GM23248 (cell line): ENCODE results near the gene FBXW7. TPM values are rescaled to one million over a fixed set of nuclear protein-coding genes. Genes with fewer than 3 reads are reported as not detected.

ENCODE experiments used
- DNase-seq: peaks from one replicate; pipeline ENCODE4 v3.0.0-alpha.2; 2015
- H2AFZ ChIP-seq: fragments of 200-600 bp; sonication (generic); 2 replicates; pipeline ENCODE4 v1.6.1; 2016; ENCODE audit warnings: antibody characterized with exemption
- H3F3A ChIP-seq: fragments of 200-600 bp; sonication (generic); 2 replicates; pipeline ENCODE4 v1.6.1; 2016; ENCODE audit warnings: mild to moderate bottlenecking, antibody characterized with exemption, mixed run types; ENCODE audit not compliant: insufficient read depth
- H3K27ac ChIP-seq: fragments of 200-600 bp; sonication (generic); 2 replicates; pipeline ENCODE4 v1.5.1; 2016; ENCODE audit warnings: mild to moderate bottlenecking
- H3K27me3 ChIP-seq: fragments of 200-600 bp; sonication (generic); replicated peaks from 2 replicates; pipeline ENCODE4 v1.6.1; 2016; ENCODE audit warnings: mild to moderate bottlenecking; ENCODE audit not compliant: insufficient read depth
- H3K36me3 ChIP-seq: fragments of 200-600 bp; sonication (generic); 2 replicates; pipeline ENCODE4 v1.6.1; 2016; ENCODE audit warnings: low read depth, mild to moderate bottlenecking
- H3K4me1 ChIP-seq: fragments of 200-600 bp; sonication (generic); 2 replicates; pipeline ENCODE4 v1.6.1; 2016; ENCODE audit warnings: mild to moderate bottlenecking; ENCODE audit not compliant: insufficient read depth
- H3K4me2 ChIP-seq: fragments of 200-600 bp; sonication (generic); one replicate; pipeline ENCODE4 v1.6.1; 2016; ENCODE audit warnings: mild to moderate bottlenecking; ENCODE audit not compliant: unreplicated experiment
- H3K4me3 ChIP-seq: fragments of 200-600 bp; sonication (generic); 2 replicates; pipeline ENCODE4 v1.5.1; 2016; ENCODE audit warnings: mild to moderate bottlenecking
- H3K79me2 ChIP-seq: fragments of 200-600 bp; sonication (generic); 2 replicates; pipeline ENCODE4 v1.6.1; 2016; ENCODE audit warnings: mild to moderate bottlenecking; ENCODE audit not compliant: insufficient read depth
- H3K9ac ChIP-seq: fragments of 200-600 bp; sonication (generic); 2 replicates; pipeline ENCODE4 v1.6.1; 2016; ENCODE audit warnings: mild to moderate bottlenecking
- H3K9me2 ChIP-seq: fragments of 200-600 bp; sonication (generic); 2 replicates; pipeline ENCODE4 v1.6.1; 2016; ENCODE audit warnings: mixed run types, mild to moderate bottlenecking, moderate library complexity; ENCODE audit not compliant: insufficient read depth
- H3K9me3 ChIP-seq: fragments of 200-600 bp; sonication (generic); one replicate; pipeline ENCODE4 v1.6.1; 2017; ENCODE audit warnings: low read depth
- H4K20me1 ChIP-seq: fragments of 200-600 bp; sonication (generic); 2 replicates; pipeline ENCODE4 v1.6.0; 2016; ENCODE audit not compliant: insufficient read depth
- EZH2 ChIP-seq: fragments of 200-600 bp; sonication (generic); IDR thresholded peaks from 2 replicates; pipeline ENCODE4 v1.6.1; 2018; ENCODE audit warnings: antibody characterized with exemption, mild to moderate bottlenecking; ENCODE audit not compliant: insufficient read depth, poor library complexity, severe bottlenecking
- EZH2phosphoT487 ChIP-seq: fragments of 200-600 bp; sonication (generic); IDR thresholded peaks from 2 replicates; pipeline ENCODE4 v1.6.1; 2018; ENCODE audit warnings: antibody characterized with exemption, moderate library complexity, mild to moderate bottlenecking, low read depth; ENCODE audit not compliant: insufficient read depth
- WGBS, 2 experiments: methylation state at CpG; one replicate each; pipeline ENCODE4 v1.1.6; 2015 to 2017; ENCODE audit warnings: low lambda C conversion rate in 2 of 2, low coverage in 1 of 2; ENCODE audit errors: missing lambda C conversion rate in 2 of 2; 5-methylcytosine and 5-hydroxymethylcytosine counted together
- in situ Hi-C: fragments of 300-500 bp; cut with MboI; formaldehyde crosslinking; loops from 2 replicates; pipeline ENCODE4 v1.15.0; 2020
- polyA plus RNA-seq: library from polyadenylated mRNA; unstranded; fragments of >200 nt; fragmentation: Nextera tagmentation; extraction: Ambion mirVana; gene quantifications from 2 replicates; pipeline ENCODE4 v1.2.1, GENCODE V29; 2016
- total RNA-seq: library from RNA; depleted of rRNA; stranded (reverse); fragments of >200 nt; shearing (Covaris generic); gene quantifications from 2 replicates; pipeline ENCODE4 v1.2.3, GENCODE V29; 2014

Gene FBXW7
- total and polyA plus RNA-seq, 2 experiments from 2014 or later, result 8.8 to 29.0 TPM

DNA sequence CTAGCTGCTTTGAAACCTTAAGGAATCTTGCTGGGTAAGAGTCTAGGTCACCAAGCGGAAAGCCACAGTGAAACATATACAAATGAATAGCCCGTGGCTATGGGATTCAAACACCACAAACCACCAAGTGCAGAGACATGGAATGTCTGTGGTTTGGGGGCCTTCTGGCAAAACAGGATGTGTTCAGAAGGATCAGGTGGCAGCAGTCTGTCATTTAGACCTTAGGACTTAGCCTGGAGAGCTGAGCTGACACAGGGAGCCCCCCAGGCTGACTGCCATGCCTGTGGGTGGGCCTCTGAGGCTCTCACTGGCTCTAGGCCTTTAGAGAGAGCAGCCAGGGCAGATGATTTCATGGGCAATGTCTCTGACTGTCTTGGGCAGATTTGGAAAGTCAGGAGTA, 225.6 kb downstream of the FBXW7 start:
- Histone ChIP-seq H3K27me3 (no peaks in the 10 kb centered on the region), H3K9me3 (no peaks in the 10 kb centered on the region), H2AFZ (no peak overlapping the region), H3F3A (no peaks in the 10 kb centered on the region), H3K36me3 (no peaks in the 10 kb centered on the region), H3K9me2 (no peaks in the 10 kb centered on the region), H3K9ac (no peak overlapping the region), H3K4me2 (no peak overlapping the region), H3K27ac (no peak overlapping the region), H3K79me2 (no peaks in the 10 kb centered on the region), H4K20me1 (no peaks in the 10 kb centered on the region), H3K4me3 (no peak overlapping the region), H3K4me1 (0 out of 2 replicates have a peak, but pooled peaks cover 3% of the 10 kb centered on the region)
- TF ChIP-seq EZH2 (no peak), EZH2phosphoT487 (no peak)
- 84 to 86% methylated on average over 2 of the region's 2 CpGs for WGBS, 2 experiments
- peak; percentile 37 for DNase-seq
- in situ Hi-C loops, result no loop called here

DNA sequence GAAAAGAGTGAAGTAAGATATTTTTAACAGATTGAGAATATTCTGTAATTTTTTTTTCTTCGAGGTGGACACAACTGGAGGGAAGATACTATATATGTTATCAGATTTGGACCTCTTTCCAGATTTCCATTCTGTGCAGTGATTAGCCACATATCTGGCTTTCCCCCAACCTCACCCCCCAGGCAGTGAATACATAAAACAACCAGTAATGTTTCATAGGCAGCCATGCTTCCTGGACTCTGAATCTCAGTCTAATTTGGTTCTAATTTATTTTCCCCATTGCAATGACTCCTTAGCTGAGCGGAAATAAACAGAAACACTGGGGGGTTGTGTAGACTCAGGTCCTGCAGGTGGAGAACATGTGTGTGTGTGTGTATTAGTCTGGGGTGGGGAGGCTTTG, 226.5 kb downstream of the FBXW7 start:
- DNase-seq, result no peak
- no peaks in the 10 kb centered on the region for H3K36me3 ChIP-seq
- H3K9me2 ChIP-seq, result no peaks in the 10 kb centered on the region
- TF ChIP-seq EZH2 (no peak), EZH2phosphoT487 (no peak)
- in situ Hi-C loops, result no loop called here
- no peak overlapping the region for H3K9ac ChIP-seq
- H3K27me3 ChIP-seq, result no peaks in the 10 kb centered on the region
- 86 to 89% methylated on average over 2 of the region's 2 CpGs for WGBS, 2 experiments
- no peaks in the 10 kb centered on the region for H3K9me3 ChIP-seq
- H3K4me3 ChIP-seq, result no peak overlapping the region
- no peak overlapping the region for H3K27ac ChIP-seq
- no peaks in the 10 kb centered on the region for H3K79me2 ChIP-seq
- 0 out of 2 replicates have a peak, but pooled peaks cover 3% of the 10 kb centered on the region for H3K4me1 ChIP-seq
- no peaks in the 10 kb centered on the region for H4K20me1 ChIP-seq
- H3F3A ChIP-seq, result no peaks in the 10 kb centered on the region
- no peak overlapping the region for H3K4me2 ChIP-seq
- no peak overlapping the region for H2AFZ ChIP-seq

GRCh38 chr4:152308951-152309350, 226.9 kb downstream of the FBXW7 start:
- in situ Hi-C loops, result no loop called here
- WGBS, 2 experiments, result 64 to 65% methylated on average over 4 of the region's 4 CpGs
- DNase-seq, result no peak
- H4K20me1 ChIP-seq, result no peaks in the 10 kb centered on the region
- H3F3A ChIP-seq, result no peaks in the 10 kb centered on the region
- H3K4me3 ChIP-seq, result no peak overlapping the region
- H3K9ac ChIP-seq, result no peak overlapping the region
- H3K79me2 ChIP-seq, result no peaks in the 10 kb centered on the region
- no peak overlapping the region for H2AFZ ChIP-seq
- TF ChIP-seq EZH2phosphoT487 (no peak), EZH2 (no peak)
- H3K4me1 ChIP-seq, result 0 out of 2 replicates have a peak, but pooled peaks cover 3% of the 10 kb centered on the region
- no peak overlapping the region for H3K4me2 ChIP-seq
- no peaks in the 10 kb centered on the region for H3K9me2 ChIP-seq
- H3K27me3 ChIP-seq, result no peaks in the 10 kb centered on the region
- no peak overlapping the region for H3K27ac ChIP-seq
- no peaks in the 10 kb centered on the region for H3K36me3 ChIP-seq
- H3K9me3 ChIP-seq, result no peaks in the 10 kb centered on the region

DNA sequence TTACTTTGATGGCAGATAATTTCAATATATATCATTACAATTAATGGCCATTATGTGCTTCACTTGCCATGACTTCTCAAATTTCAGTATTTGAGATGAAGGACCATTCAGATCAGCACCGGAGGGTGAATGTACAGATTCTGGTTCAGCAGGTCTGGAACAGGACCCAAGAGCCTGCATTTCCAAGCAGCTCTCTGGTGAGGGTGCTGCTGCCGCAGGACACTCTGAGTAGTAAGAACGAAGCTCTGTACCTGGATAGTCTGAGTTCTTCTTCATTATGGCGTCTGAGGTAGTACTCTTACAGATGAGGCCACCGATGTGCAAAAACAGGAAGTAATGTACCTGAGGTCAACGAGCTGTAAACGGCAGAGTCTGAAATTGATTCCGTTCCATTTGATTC, 228.2 kb downstream of the FBXW7 start:
- Histone ChIP-seq H4K20me1 (no peaks in the 10 kb centered on the region), H3K4me3 (no peak overlapping the region), H3K4me2 (no peak overlapping the region), H3K27me3 (no peaks in the 10 kb centered on the region), H3F3A (no peaks in the 10 kb centered on the region), H3K4me1 (0 out of 2 replicates have a peak, but pooled peaks cover 3% of the 10 kb centered on the region), H3K36me3 (no peaks in the 10 kb centered on the region), H3K79me2 (no peaks in the 10 kb centered on the region), H3K9ac (no peak overlapping the region), H3K9me3 (no peaks in the 10 kb centered on the region), H2AFZ (no peak overlapping the region), H3K9me2 (no peaks in the 10 kb centered on the region), H3K27ac (no peak overlapping the region)
- in situ Hi-C loops, result no loop called here
- no peak for DNase-seq
- WGBS, 2 experiments, result 79 to 86% methylated on average over 8 of the region's 8 CpGs
- TF ChIP-seq EZH2 (no peak), EZH2phosphoT487 (no peak)

- H2AFZ ChIP-seq, result no peak overlapping the region
- no peak overlapping the region for H3K9ac ChIP-seq
- no peaks in the 10 kb centered on the region for H3F3A ChIP-seq
- TF ChIP-seq EZH2phosphoT487 (no peak), EZH2 (no peak)
- H3K27ac ChIP-seq, result no peak overlapping the region
- in situ Hi-C loops, result no loop called here
- no peaks in the 10 kb centered on the region for H4K20me1 ChIP-seq
- H3K36me3 ChIP-seq, result no peaks in the 10 kb centered on the region
- no peaks in the 10 kb centered on the region for H3K9me2 ChIP-seq
- no peaks in the 10 kb centered on the region for H3K79me2 ChIP-seq
- 0 out of 2 replicates have a peak, but pooled peaks cover 3% of the 10 kb centered on the region for H3K4me1 ChIP-seq
- no peak overlapping the region for H3K4me2 ChIP-seq
- WGBS, 2 experiments, result 92 to 98% methylated on average over 1 of the region's 1 CpG
- H3K9me3 ChIP-seq, result no peaks in the 10 kb centered on the region
- no peak for DNase-seq
- no peak overlapping the region for H3K4me3 ChIP-seq
- H3K27me3 ChIP-seq, result no peaks in the 10 kb centered on the region
These were observed 229.4 kb downstream of the FBXW7 start for GRCh38 chr4:152306541-152306940.
